ENCODE results near the gene TMEM255B. TPM values are rescaled to one million over a fixed set of nuclear protein-coding genes. Genes with fewer than 3 reads are reported as not detected.
A peak's percentile ranks its signal among the peaks of the same experiment; 100 is the strongest.

The TMEM255B gene
- total RNA-seq, 1 donor from 2014 or later: 321 TPM

DNA sequence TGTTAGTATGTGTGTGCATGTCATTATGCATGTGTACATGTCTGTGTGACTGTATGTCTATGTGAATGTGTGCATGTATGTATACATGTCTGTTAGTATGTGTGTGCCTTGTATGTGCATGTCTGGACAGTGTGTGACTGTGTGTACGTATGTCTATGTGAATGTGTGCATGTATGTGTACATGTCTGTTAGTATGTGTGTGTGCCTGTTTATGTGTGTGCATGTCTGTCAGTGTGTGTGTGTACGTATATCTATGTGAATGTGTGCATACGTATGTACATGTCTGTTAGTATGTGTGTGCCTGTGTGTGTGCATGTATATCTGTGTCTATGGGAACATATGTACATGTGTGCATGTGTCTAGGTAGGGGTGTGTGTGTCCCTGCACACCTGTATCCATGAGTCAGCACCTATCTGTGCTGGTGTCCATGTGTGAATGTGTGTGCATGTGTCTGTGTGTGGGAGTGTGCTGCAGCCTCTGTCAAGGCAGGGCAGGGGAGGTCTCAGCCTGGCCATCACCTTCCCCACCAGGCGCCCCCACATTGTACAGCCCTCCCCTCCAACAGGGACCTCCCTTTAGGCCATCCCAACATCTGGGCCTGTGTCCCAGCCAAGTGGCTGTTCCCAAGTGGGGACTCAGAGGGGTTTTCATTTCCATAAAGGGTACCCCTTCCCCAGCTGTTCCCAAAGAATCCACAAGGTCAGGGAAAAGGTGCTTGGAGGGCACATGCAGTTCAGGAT is 100.5 kb downstream of the TMEM255B start:
- Mint-ChIP-seq H3K4me3 (ENCODE audit: unreplicated experiment) (no peak overlapping the region), H3K27me3 (ENCODE audit: unreplicated experiment) (peaks cover 16% of the 10 kb centered on the region), H3K9me3 (ENCODE audit: unreplicated experiment) (no peaks in the 10 kb centered on the region), H3K4me1 (ENCODE audit: unreplicated experiment) (peaks cover 27% of the 10 kb centered on the region), H3K36me3 (ENCODE audit: low read depth, unreplicated experiment) (peaks cover 6% of the 10 kb centered on the region), H3K27ac (ENCODE audit: unreplicated experiment) (no peak overlapping the region)
- TF ChIP-seq, protein P1, sequence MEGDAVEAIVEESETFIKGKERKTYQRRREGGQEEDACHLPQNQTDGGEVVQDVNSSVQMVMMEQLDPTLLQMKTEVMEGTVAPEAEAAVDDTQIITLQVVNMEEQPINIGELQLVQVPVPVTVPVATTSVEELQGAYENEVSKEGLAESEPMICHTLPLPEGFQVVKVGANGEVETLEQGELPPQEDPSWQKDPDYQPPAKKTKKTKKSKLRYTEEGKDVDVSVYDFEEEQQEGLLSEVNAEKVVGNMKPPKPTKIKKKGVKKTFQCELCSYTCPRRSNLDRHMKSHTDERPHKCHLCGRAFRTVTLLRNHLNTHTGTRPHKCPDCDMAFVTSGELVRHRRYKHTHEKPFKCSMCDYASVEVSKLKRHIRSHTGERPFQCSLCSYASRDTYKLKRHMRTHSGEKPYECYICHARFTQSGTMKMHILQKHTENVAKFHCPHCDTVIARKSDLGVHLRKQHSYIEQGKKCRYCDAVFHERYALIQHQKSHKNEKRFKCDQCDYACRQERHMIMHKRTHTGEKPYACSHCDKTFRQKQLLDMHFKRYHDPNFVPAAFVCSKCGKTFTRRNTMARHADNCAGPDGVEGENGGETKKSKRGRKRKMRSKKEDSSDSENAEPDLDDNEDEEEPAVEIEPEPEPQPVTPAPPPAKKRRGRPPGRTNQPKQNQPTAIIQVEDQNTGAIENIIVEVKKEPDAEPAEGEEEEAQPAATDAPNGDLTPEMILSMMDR (IDR thresholded peaks at IDR 0.05; ENCODE audit: unreplicated experiment): no peak
- no peak for DNase-seq (ENCODE audit: low spot score)

DNA sequence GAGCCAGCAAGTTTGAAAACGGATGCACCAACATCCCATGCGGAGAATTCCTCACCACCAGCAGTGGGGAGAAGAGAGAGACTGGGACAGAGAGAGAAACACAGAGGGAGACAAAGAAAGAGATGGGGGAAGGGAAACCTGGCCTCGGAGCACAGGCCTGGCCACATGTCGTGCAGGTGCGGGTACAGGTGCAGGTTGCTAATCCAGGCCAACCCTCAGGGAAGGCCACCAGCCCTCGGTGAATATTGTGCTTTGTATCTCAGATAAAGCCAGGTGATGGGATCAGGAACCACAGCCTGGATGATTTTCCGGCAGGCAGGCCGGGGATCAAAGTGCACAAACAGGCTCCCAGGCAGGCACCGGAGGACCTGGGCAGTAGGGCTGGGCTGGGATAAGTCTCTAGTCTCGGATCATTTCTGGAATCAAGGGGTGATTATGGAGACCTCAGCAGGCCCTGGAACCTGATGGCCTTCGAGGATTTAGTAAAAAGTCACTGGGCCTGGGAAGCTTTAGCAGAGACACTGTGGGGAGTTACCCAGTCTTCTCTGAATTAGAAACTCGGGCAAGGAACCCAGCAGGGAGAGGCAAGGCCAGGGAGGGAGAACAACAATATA is 101.1 kb downstream of the TMEM255B start:
- no peak for DNase-seq (ENCODE audit: low spot score)
- peaks cover 18% of the 10 kb centered on the region for H3K27me3 Mint-ChIP-seq (ENCODE audit: unreplicated experiment)
- H3K4me3 Mint-ChIP-seq (ENCODE audit: unreplicated experiment): peak overlapping the region; percentile 47
- TF ChIP-seq, protein P1 (IDR thresholded peaks at IDR 0.05; ENCODE audit: unreplicated experiment): no peak
- peaks cover 6% of the 10 kb centered on the region for H3K36me3 Mint-ChIP-seq (ENCODE audit: low read depth, unreplicated experiment)
- peaks cover 23% of the 10 kb centered on the region for H3K4me1 Mint-ChIP-seq (ENCODE audit: unreplicated experiment)
- H3K9me3 Mint-ChIP-seq (ENCODE audit: unreplicated experiment): no peaks in the 10 kb centered on the region
- H3K27ac Mint-ChIP-seq (ENCODE audit: unreplicated experiment): peak overlapping the region; percentile 61

DNA sequence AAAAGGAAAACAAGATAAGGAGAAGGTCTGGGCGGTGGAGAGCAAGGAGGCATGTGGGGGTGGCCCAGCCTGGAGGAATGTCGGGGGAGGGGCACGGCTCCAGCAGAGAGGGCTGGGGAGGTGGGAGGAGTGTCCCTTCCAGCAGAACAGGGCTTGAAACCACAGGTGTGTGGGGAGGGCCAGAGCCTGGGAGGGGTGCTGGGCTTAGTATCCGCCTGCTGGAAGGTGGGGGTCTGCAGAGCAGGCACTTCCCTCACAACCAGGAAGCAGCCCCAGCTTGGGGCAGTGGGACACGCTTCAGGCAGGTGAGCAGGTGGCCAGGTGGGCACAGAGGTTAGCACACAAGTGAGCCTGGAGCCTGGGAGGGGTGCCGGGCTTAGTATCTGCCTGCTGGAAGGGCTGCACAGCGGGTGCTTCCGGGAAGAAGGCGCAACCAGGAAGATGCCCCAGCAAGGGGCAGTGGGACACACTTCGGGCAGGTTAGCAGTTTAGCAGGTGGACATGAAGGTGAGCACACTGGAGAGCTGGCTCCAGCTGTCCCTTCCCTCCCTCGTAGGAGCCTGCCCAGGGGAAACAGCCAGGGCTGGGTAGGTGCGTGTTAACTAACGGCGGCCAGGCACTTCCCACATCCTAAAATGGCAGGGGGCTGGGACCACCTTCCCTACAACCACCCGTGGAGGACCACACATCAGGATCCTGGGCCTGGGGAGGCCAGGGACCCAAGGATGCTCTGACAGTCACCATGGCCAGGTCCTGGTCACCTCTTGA is 101.8 kb downstream of the TMEM255B start:
- peaks cover 18% of the 10 kb centered on the region for H3K27me3 Mint-ChIP-seq (ENCODE audit: unreplicated experiment)
- H3K9me3 Mint-ChIP-seq (ENCODE audit: unreplicated experiment): no peaks in the 10 kb centered on the region
- no peak for DNase-seq (ENCODE audit: low spot score)
- H3K27ac Mint-ChIP-seq (ENCODE audit: unreplicated experiment): peak overlapping the region; percentile 61
- peaks cover 23% of the 10 kb centered on the region for H3K4me1 Mint-ChIP-seq (ENCODE audit: unreplicated experiment)
- peaks cover 6% of the 10 kb centered on the region for H3K36me3 Mint-ChIP-seq (ENCODE audit: low read depth, unreplicated experiment)
- TF ChIP-seq, protein P1 (IDR thresholded peaks at IDR 0.05; ENCODE audit: unreplicated experiment): no peak
- peak overlapping the region; percentile 47 for H3K4me3 Mint-ChIP-seq (ENCODE audit: unreplicated experiment)

DNA sequence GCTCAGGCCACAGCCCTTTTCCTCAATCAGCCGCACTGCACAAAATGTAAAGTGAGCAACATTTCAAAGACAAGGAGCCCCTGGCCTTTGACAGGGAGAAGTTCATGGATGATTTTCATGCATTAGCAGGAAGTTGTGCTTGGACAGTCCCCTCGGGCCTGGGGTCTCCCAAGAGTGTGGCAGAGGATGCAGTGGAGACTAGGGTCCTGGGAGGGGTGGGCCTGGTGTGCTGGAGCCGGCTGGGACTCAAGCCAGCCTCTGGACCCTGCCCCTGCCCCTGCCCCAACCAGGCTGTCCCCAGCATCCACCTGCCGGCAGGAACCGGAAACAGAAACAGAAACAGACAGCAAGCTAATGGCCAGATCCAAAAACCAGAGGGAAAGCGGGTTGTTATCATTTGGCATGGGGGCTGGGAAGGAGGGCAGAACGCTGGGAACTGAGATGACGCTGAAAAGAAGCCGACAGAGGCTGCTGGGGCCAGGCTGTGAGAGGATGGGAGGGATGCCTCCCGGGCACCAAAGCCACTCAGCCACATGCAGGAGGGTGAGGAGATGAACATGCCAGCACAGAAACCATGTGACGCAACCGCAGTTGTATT is 102.5 kb downstream of the TMEM255B start:
- Mint-ChIP-seq H3K36me3 (ENCODE audit: low read depth, unreplicated experiment) (peaks cover 6% of the 10 kb centered on the region), H3K27ac (ENCODE audit: unreplicated experiment) (no peak overlapping the region), H3K9me3 (ENCODE audit: unreplicated experiment) (no peaks in the 10 kb centered on the region), H3K27me3 (ENCODE audit: unreplicated experiment) (peaks cover 18% of the 10 kb centered on the region), H3K4me3 (ENCODE audit: unreplicated experiment) (no peak overlapping the region), H3K4me1 (ENCODE audit: unreplicated experiment) (peaks cover 23% of the 10 kb centered on the region)
- TF ChIP-seq, protein P1 (IDR thresholded peaks at IDR 0.05; ENCODE audit: unreplicated experiment): no peak
- DNase-seq (ENCODE audit: low spot score): no peak
